ENCODE data around the gene NEDD9. TPM values are rescaled to one million over a fixed set of nuclear protein-coding genes. Genes with fewer than 3 reads are reported as not detected.

Gene NEDD9
- total RNA-seq, 4 donors from 2014 or later: 36.2 to 99.1 (median 70.2) TPM

GRCh38 chr6:11209369-11209768 lies 23.1 kb downstream of the NEDD9 start:
- Histone ChIP-seq H3K4me3 (no peak overlapping the region), H3K27me3 (no peaks in the 10 kb centered on the region), H3K27ac (peak overlapping the region in 1 of 2 donors; percentile 94), H3K36me3 (no peaks in the 10 kb centered on the region), H3K9me3 (no peaks in the 10 kb centered on the region), H3K4me1 (peaks cover 0 to 9% of the 10 kb centered on the region in 2 donors)
- DNase-seq: no peak
- intact Hi-C loops (cut with DNase I; ENCODE audit: low total_unique reads): no loop called here
- TF ChIP-seq CTCF (IDR thresholded peaks at IDR 0.05): no peak
- TF ChIP-seq POLR2A (IDR thresholded peaks at IDR 0.05): no peak

- H3K27ac ChIP-seq: peak overlapping the region in 1 of 2 donors; percentile 94
- peaks cover 0 to 9% of the 10 kb centered on the region in 2 donors for H3K4me1 ChIP-seq
- H3K36me3 ChIP-seq: no peaks in the 10 kb centered on the region
- TF ChIP-seq CTCF (IDR thresholded peaks at IDR 0.05) (no peak), POLR2A (IDR thresholded peaks at IDR 0.05) (no peak)
- no peaks in the 10 kb centered on the region for H3K27me3 ChIP-seq
- intact Hi-C loops (cut with DNase I; ENCODE audit: low total_unique reads): no loop called here
- no peak overlapping the region for H3K4me3 ChIP-seq
- no peak for DNase-seq
- no peaks in the 10 kb centered on the region for H3K9me3 ChIP-seq
Observed at GRCh38 chr6:11208854-11209253, 23.6 kb downstream of the NEDD9 start.

- H3K4me1 ChIP-seq: peaks cover 0 to 5% of the 10 kb centered on the region in 2 donors
- no peak overlapping the region for H3K4me3 ChIP-seq
- intact Hi-C loops (cut with DNase I; ENCODE audit: low total_unique reads): no loop called here
- TF ChIP-seq POLR2A (IDR thresholded peaks at IDR 0.05) (no peak), CTCF (IDR thresholded peaks at IDR 0.05) (no peak)
- DNase-seq: no peak
- no peaks in the 10 kb centered on the region for H3K9me3 ChIP-seq
- H3K27ac ChIP-seq: peak overlapping the region; percentile 49 to 94
- no peaks in the 10 kb centered on the region for H3K27me3 ChIP-seq
- no peaks in the 10 kb centered on the region for H3K36me3 ChIP-seq
Observed at GRCh38 chr6:11208267-11208666, 24.2 kb downstream of the NEDD9 start.

GRCh38 chr6:11207199-11207968 lies 25.1 kb downstream of the NEDD9 start:
- H3K27ac ChIP-seq: peak overlapping the region; percentile 64 to 94
- no peaks in the 10 kb centered on the region for H3K4me1 ChIP-seq
- intact Hi-C loops (cut with DNase I; ENCODE audit: low total_unique reads): no loop called here
- H3K27me3 ChIP-seq: no peaks in the 10 kb centered on the region
- no peak overlapping the region for H3K4me3 ChIP-seq
- H3K36me3 ChIP-seq: no peaks in the 10 kb centered on the region
- peak; percentile 37 to 70 for DNase-seq
- no peaks in the 10 kb centered on the region for H3K9me3 ChIP-seq
- TF ChIP-seq POLR2A (IDR thresholded peaks at IDR 0.05): peak in 1 of 2 donors; percentile 8
- TF ChIP-seq CTCF (IDR thresholded peaks at IDR 0.05): no peak

- no peaks in the 10 kb centered on the region for H3K27me3 ChIP-seq
- peak overlapping the region; percentile 64 to 94 for H3K27ac ChIP-seq
- H3K4me1 ChIP-seq: no peaks in the 10 kb centered on the region
- no peak overlapping the region for H3K4me3 ChIP-seq
- no peak for TF ChIP-seq CTCF (IDR thresholded peaks at IDR 0.05)
- no peak for TF ChIP-seq POLR2A (IDR thresholded peaks at IDR 0.05)
- no peaks in the 10 kb centered on the region for H3K36me3 ChIP-seq
- DNase-seq: no peak
- H3K9me3 ChIP-seq: no peaks in the 10 kb centered on the region
- intact Hi-C loops (cut with DNase I; ENCODE audit: low total_unique reads): no loop called here
Observed at GRCh38 chr6:11206576-11206975, 25.9 kb downstream of the NEDD9 start.

Measured in uterus (tissue), 4 donors.